Mucosa of rectum (tissue), 2 donors: ENCODE measurements around the gene CENPU.

Experiments used
- H3K27ac ChIP-seq, 2 donors: one replicate each; pipeline ENCODE4 v1.7.0; 2013; ENCODE audit warnings: inconsistent platforms in 2 of 2, low read depth in 2 of 2, low read length in 2 of 2
- H3K27me3 ChIP-seq, 2 donors: one replicate each; pipeline ENCODE4 v1.7.0; 2013; ENCODE audit warnings: low read length in 2 of 2; ENCODE audit not compliant: control insufficient read depth in 2 of 2, insufficient read depth in 2 of 2
- H3K36me3 ChIP-seq, 2 donors: one replicate each; pipeline ENCODE4 v1.7.0; 2013; ENCODE audit warnings: low read length in 2 of 2; ENCODE audit not compliant: control insufficient read depth in 2 of 2, insufficient read depth in 2 of 2
- H3K4me1 ChIP-seq, 2 donors: one replicate each; pipeline ENCODE4 v1.7.0; 2013; ENCODE audit warnings: low read length in 2 of 2, mild to moderate bottlenecking in 1 of 2; ENCODE audit not compliant: control insufficient read depth in 2 of 2, insufficient read depth in 2 of 2
- H3K4me3 ChIP-seq, 2 donors: one replicate each; pipeline ENCODE4 v1.7.0; 2013; ENCODE audit warnings: low read length in 2 of 2
- H3K9ac ChIP-seq, 2 donors: one replicate each; pipeline ENCODE4 v1.7.0; 2013; ENCODE audit warnings: low read length in 2 of 2, low read depth in 1 of 2, mild to moderate bottlenecking in 1 of 2
- H3K9me3 ChIP-seq, 2 donors: one replicate each; pipeline ENCODE4 v1.7.0; 2013; ENCODE audit warnings: low read length in 2 of 2; ENCODE audit not compliant: control insufficient read depth in 2 of 2
- donor health status: healthy.
- donor health status: Normal muscosa, but diverticular disease.

CENPU gene

DNA sequence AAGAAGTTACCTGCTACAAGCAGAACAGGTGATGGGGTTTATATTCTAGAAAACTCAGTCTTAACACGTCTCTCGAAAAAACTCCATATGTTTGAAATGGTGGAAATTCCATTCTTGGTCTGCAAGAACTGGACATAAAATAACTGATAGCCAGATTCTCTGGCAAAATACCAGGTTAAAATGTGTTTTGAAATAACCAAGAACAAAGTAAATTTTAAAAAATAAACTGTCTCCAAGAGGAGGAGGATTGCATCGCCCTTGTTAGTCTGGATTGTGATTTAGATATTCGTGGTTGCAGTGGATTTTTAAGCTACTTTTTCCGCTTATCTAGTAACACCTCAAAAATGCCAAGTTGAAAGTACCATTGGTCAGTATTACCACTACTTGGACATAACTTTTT, 40.8 kb downstream of the CENPU start:
- Histone ChIP-seq H3K27me3 (no peaks in the 10 kb centered on the region), H3K4me1 (no peaks in the 10 kb centered on the region), H3K36me3 (peaks cover 9 to 13% of the 10 kb centered on the region in 2 donors), H3K9ac (no peak overlapping the region), H3K4me3 (no peak overlapping the region), H3K9me3 (no peaks in the 10 kb centered on the region), H3K27ac (no peak overlapping the region)

- Histone ChIP-seq H3K36me3 (peaks cover 6 to 10% of the 10 kb centered on the region in 2 donors), H3K27me3 (no peaks in the 10 kb centered on the region), H3K9ac (no peak overlapping the region), H3K9me3 (no peaks in the 10 kb centered on the region), H3K4me3 (no peak overlapping the region), H3K4me1 (no peaks in the 10 kb centered on the region), H3K27ac (no peak overlapping the region)
These were observed 44.2 kb downstream of the CENPU start for GRCh38 chr4:184689681-184690080.

DNA sequence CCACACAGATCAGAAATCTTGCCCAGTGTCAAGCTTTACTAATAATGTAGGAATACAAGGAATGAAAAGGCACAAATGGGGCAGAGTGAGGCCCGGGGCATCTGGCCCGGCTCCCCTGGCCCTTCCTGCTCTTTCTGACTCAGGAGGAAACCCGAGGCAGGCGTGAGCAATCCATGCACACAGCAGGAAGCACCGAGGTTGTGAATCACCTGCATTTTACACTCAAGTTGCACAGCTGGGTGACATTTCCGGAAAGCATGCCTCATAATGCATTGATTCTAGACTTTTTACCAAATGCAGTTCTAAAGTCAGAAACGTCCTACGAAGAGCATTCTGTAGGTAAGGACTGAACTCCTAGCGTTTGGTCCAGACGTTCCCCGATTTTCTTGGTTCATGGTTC, 45.4 kb downstream of the CENPU start:
- Histone ChIP-seq H3K27ac (no peak overlapping the region), H3K9me3 (no peaks in the 10 kb centered on the region), H3K4me3 (no peak overlapping the region), H3K4me1 (no peaks in the 10 kb centered on the region), H3K36me3 (peaks cover 0 to 3% of the 10 kb centered on the region in 2 donors), H3K9ac (no peak overlapping the region), H3K27me3 (no peaks in the 10 kb centered on the region)

- H3K9me3 ChIP-seq = no peaks in the 10 kb centered on the region
- H3K36me3 ChIP-seq = no peaks in the 10 kb centered on the region
- H3K4me3 ChIP-seq = no peak overlapping the region
- H3K27ac ChIP-seq = no peak overlapping the region
- H3K4me1 ChIP-seq = no peaks in the 10 kb centered on the region
- H3K9ac ChIP-seq = no peak overlapping the region
- H3K27me3 ChIP-seq = no peaks in the 10 kb centered on the region
These were observed 45.9 kb downstream of the CENPU start for GRCh38 chr4:184688005-184688404.

- peak overlapping the region in 1 of 2 donors; percentile 23 for H3K27ac ChIP-seq
- H3K27me3 ChIP-seq = no peaks in the 10 kb centered on the region
- H3K4me3 ChIP-seq = no peak overlapping the region
- peaks cover 0 to 8% of the 10 kb centered on the region in 2 donors for H3K4me1 ChIP-seq
- peaks cover 0 to 2% of the 10 kb centered on the region in 2 donors for H3K36me3 ChIP-seq
- no peaks in the 10 kb centered on the region for H3K9me3 ChIP-seq
- no peak overlapping the region for H3K9ac ChIP-seq
These were observed 49.3 kb downstream of the CENPU start for GRCh38 chr4:184684491-184685189.

DNA sequence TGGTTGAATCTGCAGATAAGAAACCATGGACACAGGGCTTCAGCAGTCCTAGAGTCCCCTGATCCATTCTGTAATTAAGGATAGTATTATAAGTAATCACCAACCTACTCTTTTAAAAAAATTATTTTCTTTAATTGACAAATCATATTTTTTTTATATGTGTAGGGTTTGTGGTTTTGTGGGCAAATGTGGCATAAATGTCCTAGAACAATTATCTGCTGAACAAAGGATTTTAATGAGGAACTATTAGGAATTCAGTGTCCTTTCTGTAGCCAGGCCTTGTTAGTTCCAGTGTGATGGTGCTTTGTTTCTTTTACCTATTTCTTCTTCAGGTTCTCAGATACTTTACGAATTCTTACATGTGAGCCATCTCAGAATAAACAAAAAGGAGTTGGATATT, 52.0 kb downstream of the CENPU start:
- H3K4me3 ChIP-seq = no peak overlapping the region
- no peaks in the 10 kb centered on the region for H3K9me3 ChIP-seq
- no peaks in the 10 kb centered on the region for H3K27me3 ChIP-seq

DNA sequence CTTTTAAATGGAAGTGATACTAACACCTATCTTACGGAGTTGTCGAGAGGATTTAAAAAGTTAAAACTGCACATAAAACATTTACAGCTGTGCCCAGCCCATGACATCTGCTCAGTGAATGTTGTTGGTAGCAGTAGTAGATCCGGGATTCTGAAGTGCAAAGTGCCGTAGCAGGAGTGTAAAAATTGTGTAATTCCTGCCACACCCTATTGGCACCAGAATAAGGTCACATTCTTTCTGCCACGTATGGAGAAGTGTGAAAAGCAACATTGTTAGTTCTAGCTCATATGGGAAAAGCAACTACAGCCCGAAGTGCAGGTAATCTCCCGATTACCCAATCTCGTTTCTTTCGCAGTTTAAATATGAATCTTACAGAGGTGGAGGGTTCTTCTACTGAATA, 53.2 kb downstream of the CENPU start:
- Histone ChIP-seq H3K4me1 (peaks cover 0 to 10% of the 10 kb centered on the region in 2 donors), H3K36me3 (peaks cover 0 to 4% of the 10 kb centered on the region in 2 donors), H3K9me3 (no peaks in the 10 kb centered on the region), H3K27ac (peak overlapping the region; percentile 67 to 86), H3K4me3 (peak overlapping the region; percentile 37 to 56), H3K9ac (peak overlapping the region; percentile 61 to 63), H3K27me3 (no peaks in the 10 kb centered on the region)

More for the DNA sequence above, 52.0 kb downstream of the CENPU start:
- peaks cover 0 to 4% of the 10 kb centered on the region in 2 donors for H3K36me3 ChIP-seq
- H3K4me1 ChIP-seq = peaks cover 0 to 10% of the 10 kb centered on the region in 2 donors
- H3K27ac ChIP-seq = no peak overlapping the region
- no peak overlapping the region for H3K9ac ChIP-seq

DNA sequence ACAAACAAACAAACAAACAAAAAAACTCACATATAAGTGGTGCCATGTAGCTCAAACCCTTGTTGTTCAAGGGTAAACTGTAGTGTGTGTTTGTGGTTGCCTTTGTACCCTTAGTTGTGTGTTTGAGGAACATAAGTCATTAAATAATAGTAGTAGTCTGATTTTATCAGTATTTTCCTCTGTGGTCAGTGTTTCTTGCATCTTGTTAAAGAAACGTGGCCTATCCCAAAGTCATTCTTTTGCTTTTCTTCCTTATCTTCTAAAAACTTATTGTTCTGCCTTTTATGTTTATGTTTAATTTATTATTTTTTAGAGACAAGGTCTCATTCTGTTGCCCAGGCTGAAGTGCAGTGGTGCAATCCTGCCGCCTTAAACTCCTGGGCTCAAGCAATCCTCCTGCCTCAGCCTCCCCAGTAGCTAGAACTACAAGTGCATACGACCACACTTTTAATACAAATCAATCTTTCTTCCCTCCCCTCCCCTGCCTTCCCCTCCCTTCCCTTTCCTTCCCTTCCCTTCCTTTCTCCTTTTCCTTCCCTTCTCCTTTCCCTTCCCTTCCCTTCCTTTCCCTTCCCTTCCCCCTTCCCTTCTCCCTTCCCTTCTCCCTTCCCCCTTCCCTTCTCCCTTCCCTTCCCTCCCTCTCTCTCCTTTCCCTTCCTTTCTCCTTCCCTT, 57.9 kb downstream of the CENPU start:
- Histone ChIP-seq H3K27ac (no peak overlapping the region), H3K27me3 (no peaks in the 10 kb centered on the region), H3K4me3 (no peak overlapping the region), H3K9ac (no peak overlapping the region), H3K36me3 (peaks cover 4 to 8% of the 10 kb centered on the region in 2 donors), H3K4me1 (peaks cover 2 to 9% of the 10 kb centered on the region in 2 donors), H3K9me3 (no peaks in the 10 kb centered on the region)

DNA sequence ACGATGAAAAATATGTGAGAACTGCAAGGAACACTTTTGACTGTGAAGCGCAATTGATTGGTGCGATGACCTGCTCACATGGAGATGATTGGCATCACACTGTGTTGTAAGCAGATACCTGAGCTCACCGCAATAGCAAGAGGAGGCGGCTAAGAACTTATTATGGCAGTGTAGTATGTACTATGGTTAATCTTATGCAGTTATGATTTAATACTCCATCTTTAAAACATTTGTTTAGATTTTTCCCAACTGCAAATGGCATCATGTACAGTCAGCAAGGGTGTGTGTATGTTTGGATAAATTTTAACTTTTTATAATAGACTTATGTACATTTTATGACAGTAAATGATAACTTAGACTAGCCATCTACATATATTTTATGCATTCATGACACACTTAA, 58.9 kb downstream of the CENPU start:
- no peak overlapping the region for H3K27ac ChIP-seq
- no peak overlapping the region for H3K9ac ChIP-seq
- no peaks in the 10 kb centered on the region for H3K27me3 ChIP-seq
- H3K9me3 ChIP-seq = no peaks in the 10 kb centered on the region
- H3K4me1 ChIP-seq = peaks cover 3 to 6% of the 10 kb centered on the region in 2 donors
- no peak overlapping the region for H3K4me3 ChIP-seq
- H3K36me3 ChIP-seq = peaks cover 4 to 8% of the 10 kb centered on the region in 2 donors

DNA sequence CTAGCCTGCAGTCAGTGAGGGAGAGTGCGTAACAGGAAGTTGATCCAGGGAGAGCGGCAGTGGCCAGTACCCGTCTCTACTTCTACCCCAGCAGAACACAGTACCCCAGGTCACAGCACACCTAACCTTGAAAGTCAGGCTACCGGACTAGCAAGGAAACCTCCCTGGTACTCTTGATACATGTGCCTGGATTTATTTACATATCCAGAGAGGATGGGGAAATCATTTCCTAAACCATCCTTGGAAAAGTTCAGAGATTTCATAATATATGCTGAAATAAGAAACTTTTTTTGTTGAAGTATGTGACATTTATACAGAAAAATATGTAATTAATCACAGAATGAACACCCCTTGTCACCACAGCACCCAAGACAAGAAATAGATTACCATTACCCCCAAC, 59.9 kb downstream of the CENPU start:
- H3K27me3 ChIP-seq = no peaks in the 10 kb centered on the region
- H3K9me3 ChIP-seq = no peaks in the 10 kb centered on the region
- H3K4me3 ChIP-seq = no peak overlapping the region
- no peak overlapping the region for H3K27ac ChIP-seq
- peaks cover 4 to 10% of the 10 kb centered on the region in 2 donors for H3K36me3 ChIP-seq
- peaks cover 0 to 3% of the 10 kb centered on the region in 2 donors for H3K4me1 ChIP-seq
- H3K9ac ChIP-seq = no peak overlapping the region
